B cell (primary cell): ENCODE data around the gene NUCB1. TPM values are rescaled to one million over a fixed set of nuclear protein-coding genes. Genes with fewer than 3 reads are reported as not detected.

ENCODE experiments used
- ATAC-seq: fragments of 200-7000 bp; cut with Tn5 transposase; one replicate; pipeline ENCODE4 v1.10.0; 2021; ENCODE audit warnings: low read depth, mild to moderate bottlenecking, moderate number of reproducible peaks, moderate library complexity
- CTCF ChIA-PET: fragments of 350-600 bp; sonication (Branson Sonifier 250); formaldehyde crosslinking; loops from one replicate; lab custom pipeline; 2021; ENCODE audit warnings: antibody characterized with exemption, inconsistent platforms; lab: Charles Lee
- POLR2A ChIA-PET: fragments of 350-600 bp; sonication (Branson Sonifier 250); formaldehyde crosslinking; loops from one replicate; lab custom pipeline; 2021; ENCODE audit warnings: antibody characterized with exemption; lab: Charles Lee
- DNase-seq: peaks from one replicate; pipeline ENCODE4 v3.0.0; 2013
- H2AFZ ChIP-seq: 2 replicates; pipeline ENCODE4 v1.6.1; 2012; ENCODE audit warnings: mild to moderate bottlenecking, low read depth, low read length; ENCODE audit not compliant: insufficient read depth, poor library complexity, severe bottlenecking
- H3K27ac ChIP-seq, 2 donors: 1 replicate in 1 of 2; 2 replicates in 1 of 2; pipeline ENCODE4 v1.5.1; 2012 to 2013; ENCODE audit warnings: low read length in 2 of 2, mild to moderate bottlenecking in 2 of 2, moderate library complexity in 1 of 2
- H3K27me3 ChIP-seq, 4 experiments: fragments of 200-600 bp in 1 of 4; sonication (generic) in 1 of 4; replicated peaks in 1 of 4; 1 replicate in 2 of 4; 2 replicates in 2 of 4; pipeline versions ENCODE4 v1.6.1 to v1.7.0; 2013 to 2016; ENCODE audit warnings: low read length in 3 of 4, mild to moderate bottlenecking in 2 of 4, mixed read lengths in 1 of 4, moderate library complexity in 1 of 4; ENCODE audit not compliant: insufficient read depth in 4 of 4, control insufficient read depth in 3 of 4; ENCODE audit errors: control extremely low read depth in 1 of 4
- H3K36me3 ChIP-seq, 2 experiments: replicated peaks in 1 of 2; 1 replicate in 1 of 2; 2 replicates in 1 of 2; pipeline versions ENCODE4 v1.6.1 to v1.7.1; 2013; ENCODE audit warnings: low read length in 1 of 2; ENCODE audit not compliant: insufficient read depth in 2 of 2, control insufficient read depth in 1 of 2; ENCODE audit errors: control extremely low read depth in 1 of 2, extremely low read depth in 1 of 2
- H3K4me1 ChIP-seq, 2 donors: fragments of 200-600 bp in 1 of 2; sonication (generic) in 1 of 2; 1 replicate in 1 of 2; 2 replicates in 1 of 2; pipeline versions ENCODE4 v1.5.1 to v1.6.1; 2013 to 2017; ENCODE audit warnings: low read length in 2 of 2; ENCODE audit not compliant: control insufficient read depth in 2 of 2, insufficient read depth in 2 of 2
- H3K4me2 ChIP-seq: replicated peaks from 2 replicates; pipeline ENCODE3; 2012; ENCODE audit warnings: mild to moderate bottlenecking, low read depth, low read length; ENCODE audit not compliant: poor library complexity, severe bottlenecking
- H3K4me3 ChIP-seq, 5 experiments: fragments of 200-600 bp in 1 of 5; sonication (generic) in 1 of 5; 1 replicate in 3 of 5; 2 replicates in 2 of 5; pipeline versions ENCODE4 v1.5.1 to v1.7.0; 2011 to 2016; ENCODE audit warnings: low read length in 4 of 5, mild to moderate bottlenecking in 4 of 5, low read depth in 2 of 5, control low read depth in 1 of 5, moderate library complexity in 1 of 5; ENCODE audit not compliant: insufficient read depth in 1 of 5; ENCODE audit errors: control extremely low read depth in 1 of 5, extremely low read depth in 1 of 5
- H3K79me2 ChIP-seq: fragments of 200-600 bp; sonication (generic); one replicate; pipeline ENCODE4 v1.6.0; 2016; ENCODE audit warnings: low read length; ENCODE audit not compliant: control insufficient read depth, insufficient read depth
- H3K9ac ChIP-seq: fragments of 200-600 bp; sonication (generic); 2 replicates; pipeline ENCODE4 v1.6.1; 2017; ENCODE audit warnings: mild to moderate bottlenecking, low read length, moderate library complexity
- H3K9me3 ChIP-seq, 3 donors: one replicate each; pipeline versions ENCODE4 v1.6.1 to v1.7.1; 2013; ENCODE audit warnings: low read length in 2 of 3; ENCODE audit not compliant: control insufficient read depth in 2 of 3, insufficient read depth in 1 of 3; ENCODE audit errors: control extremely low read depth in 1 of 3
- H4K20me1 ChIP-seq: 2 replicates; pipeline ENCODE4 v1.6.0; 2012; ENCODE audit warnings: mild to moderate bottlenecking, low read length; ENCODE audit not compliant: insufficient read depth, control insufficient read depth, poor library complexity, severe bottlenecking
- H3K27ac Mint-ChIP-seq: one replicate; pipeline ENCODE4 v1.8.0; 2021; ENCODE audit warnings: mixed read lengths
- H3K27me3 Mint-ChIP-seq: one replicate; pipeline ENCODE4 v1.8.0; 2021; ENCODE audit warnings: mixed read lengths
- H3K4me1 Mint-ChIP-seq: one replicate; pipeline ENCODE4 v1.8.0; 2021; ENCODE audit warnings: mixed read lengths
- H3K4me3 Mint-ChIP-seq: one replicate; pipeline ENCODE4 v1.8.0; 2021; ENCODE audit warnings: mixed read lengths
- H3K9me3 Mint-ChIP-seq: one replicate; pipeline ENCODE4 v1.8.0; 2022; ENCODE audit warnings: mixed read lengths; ENCODE audit not compliant: insufficient read depth
- CTCF ChIP-seq: fragments of 200-600 bp; IDR thresholded peaks from one replicate; pipeline ENCODE4 v1.8.0; 2022; ENCODE audit warnings: antibody characterized with exemption, mild to moderate bottlenecking
- EZH2 ChIP-seq: IDR thresholded peaks from 2 replicates; pipeline ENCODE4 v1.6.1; 2012; ENCODE audit warnings: borderline replicate concordance, low read depth, mild to moderate bottlenecking, moderate library complexity, low read length; ENCODE audit not compliant: insufficient read depth, poor library complexity, severe bottlenecking
- WGBS: methylation state at CpG from one replicate; pipeline ENCODE4 v1.1.5; 2013; ENCODE audit warnings: missing lambda C conversion rate; ENCODE audit not compliant: insufficient coverage; 5-methylcytosine and 5-hydroxymethylcytosine counted together
- intact Hi-C: fragments of 100-400 bp; cut with micrococcal nuclease; formaldehyde crosslinking; loops from one replicate; pipeline ENCODE4 v1.10.0; 2022
- polyA plus RNA-seq: library from polyadenylated mRNA; depleted of rRNA; stranded (reverse); fragments of >200 nt; gene quantifications from 2 replicates; pipeline ENCODE4 v1.2.3, GENCODE V29; 2012
- total RNA-seq, 2 donors: library from RNA; stranded (reverse); fragments of 120-200 nt in 1 of 2; gene quantifications; 1 replicate in 1 of 2; 2 replicates in 1 of 2; pipeline versions ENCODE4 v1.2.3 to v1.2.4, GENCODE V29; 2013 to 2022

NUCB1 gene
- total and polyA plus RNA-seq, 2 donors (not counting 1 experiment from before 2014, with no cell fraction given): 118 to 134 TPM

- H3K27me3 Mint-ChIP-seq: no peaks in the 10 kb centered on the region
- TF ChIP-seq CTCF: no peak
- no peak for TF ChIP-seq EZH2
- Histone ChIP-seq H3K27ac (no peak overlapping the region), H3K27me3 (no peaks in the 10 kb centered on the region), H3K9ac (no peak overlapping the region), H2AFZ (no peak overlapping the region), H3K4me1 (peaks cover 4 to 8% of the 10 kb centered on the region in 2 donors), H3K79me2 (no peaks in the 10 kb centered on the region), H3K4me3 (no peak overlapping the region), H3K4me2 (no peak overlapping the region), H4K20me1 (no peaks in the 10 kb centered on the region), H3K9me3 (peaks cover 0 to 7% (median 0%) of the 10 kb centered on the region in 3 donors), H3K36me3 (peaks cover 11 to 47% of the 10 kb centered on the region in 2 experiments)
- no peak overlapping the region for H3K27ac Mint-ChIP-seq
- CTCF ChIA-PET: interaction anchor here (0.6 kb wide), 1 partner anchor 82 kb away, joined by 3 read pairs; the partner anchor contains the start of gene GYS1
- ATAC-seq (no peak), DNase-seq (no peak)
- intact Hi-C loops: no loop called here
- no peaks in the 10 kb centered on the region for H3K9me3 Mint-ChIP-seq
- 87% methylated on average over 2 of the region's 2 CpGs for WGBS
- peaks cover 3% of the 10 kb centered on the region for H3K4me1 Mint-ChIP-seq
- POLR2A ChIA-PET: no interaction called here
- no peak overlapping the region for H3K4me3 Mint-ChIP-seq
Observed at GRCh38 chr19:48910803-48911202, 10.7 kb downstream of the NUCB1 start.

DNA sequence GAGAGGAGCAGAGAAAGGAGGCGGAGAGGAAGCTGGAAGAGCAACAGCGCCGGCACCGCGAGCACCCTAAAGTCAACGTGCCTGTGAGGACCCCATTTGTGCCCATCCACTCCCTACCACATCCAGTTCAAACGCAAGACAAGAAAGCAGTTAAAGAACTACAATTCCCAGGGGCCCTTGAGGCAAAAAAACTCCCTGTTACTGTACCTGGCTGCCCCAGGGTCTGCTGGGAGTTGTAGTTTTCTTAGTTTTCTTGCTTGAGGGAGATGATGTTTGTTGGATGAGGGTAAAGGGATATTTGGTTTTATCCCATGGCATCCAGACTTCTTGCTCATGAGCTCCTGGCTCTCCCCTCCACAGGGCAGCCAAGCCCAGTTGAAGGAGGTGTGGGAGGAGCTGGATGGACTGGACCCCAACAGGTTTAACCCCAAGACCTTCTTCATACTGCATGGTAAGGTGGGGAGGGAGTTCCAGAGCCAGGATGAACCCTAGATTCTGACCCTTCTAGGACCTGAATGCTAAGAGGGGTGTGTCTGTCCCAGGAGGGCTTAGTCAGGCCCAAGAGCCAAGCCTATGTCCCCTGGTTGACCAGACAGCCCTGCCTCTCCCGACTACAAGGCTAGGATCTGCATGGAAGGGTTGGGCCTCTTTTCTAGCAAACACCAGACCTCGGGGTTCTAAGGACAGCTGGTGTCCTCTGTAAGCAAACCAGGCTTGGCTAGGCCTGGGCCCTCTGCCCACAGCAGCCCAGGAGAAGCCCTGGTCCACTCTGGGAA is 13.2 kb downstream of the NUCB1 start:
- Histone ChIP-seq H3K9ac (no peak overlapping the region), H3K79me2 (no peaks in the 10 kb centered on the region), H3K4me2 (no peak overlapping the region), H3K4me1 (peaks cover 9 to 14% of the 10 kb centered on the region in 2 donors), H3K36me3 (peaks cover 9 to 50% of the 10 kb centered on the region in 2 experiments), H3K4me3 (no peak overlapping the region), H4K20me1 (no peaks in the 10 kb centered on the region), H3K27ac (no peak overlapping the region), H3K9me3 (peaks cover 0 to 7% (median 0%) of the 10 kb centered on the region in 3 donors), H3K27me3 (no peaks in the 10 kb centered on the region), H2AFZ (no peak overlapping the region)
- intact Hi-C loops: no loop called here
- H3K27ac Mint-ChIP-seq: no peak overlapping the region
- 91% methylated on average over 4 of the region's 9 CpGs for WGBS
- no peaks in the 10 kb centered on the region for H3K27me3 Mint-ChIP-seq
- ATAC-seq: peak; percentile 49
- TF ChIP-seq EZH2: no peak
- no peak for TF ChIP-seq CTCF
- peak; percentile 52 for DNase-seq
- CTCF ChIA-PET: no interaction called here
- no peak overlapping the region for H3K4me3 Mint-ChIP-seq
- POLR2A ChIA-PET: no interaction called here
- H3K9me3 Mint-ChIP-seq: no peaks in the 10 kb centered on the region
- H3K4me1 Mint-ChIP-seq: peaks cover 9% of the 10 kb centered on the region
